HG03066 (cell line): ENCODE measurements around the gene TMCC3.

Experiments
- ATAC-seq: cut with Tn5 transposase; IDR thresholded peaks from one replicate; pipeline ENCODE4 v1.9.1; 2021; ENCODE audit warnings: low read depth; ENCODE audit not compliant: unreplicated experiment

The TMCC3 gene

DNA sequence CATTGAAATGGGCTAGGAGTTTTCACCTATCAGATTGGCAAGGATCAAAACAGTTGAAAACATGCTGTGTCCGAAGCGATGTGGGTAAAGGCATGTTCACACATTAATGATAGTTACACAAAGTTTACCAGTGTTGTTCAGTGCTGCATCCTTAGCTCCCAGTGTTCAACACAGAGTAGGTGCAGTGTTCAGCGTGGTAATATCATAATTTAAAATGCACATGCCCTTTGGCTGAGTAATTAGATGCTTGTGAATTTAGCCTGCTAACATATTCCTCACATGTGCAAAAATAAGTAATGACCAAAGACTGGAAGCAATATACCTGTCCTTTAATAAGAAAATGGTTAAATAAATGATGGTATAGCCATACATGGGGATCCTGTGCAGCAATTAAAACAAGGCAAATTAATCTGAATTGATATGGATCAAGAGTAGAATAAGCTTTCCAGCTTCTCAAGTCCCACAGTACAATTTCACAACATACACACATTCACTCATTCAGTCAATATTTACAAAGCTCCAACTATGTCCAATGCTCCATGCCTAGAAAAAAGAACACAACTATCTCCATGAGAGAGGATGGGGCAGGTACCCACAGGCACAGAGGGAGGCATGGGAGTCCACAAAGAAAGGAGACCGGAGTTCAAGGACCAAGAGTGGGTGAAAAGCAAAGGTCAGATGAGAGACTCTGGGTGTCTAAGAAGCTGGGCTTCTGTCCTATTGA is 12.8 kb downstream of the TMCC3 start:
- no peak for ATAC-seq

DNA sequence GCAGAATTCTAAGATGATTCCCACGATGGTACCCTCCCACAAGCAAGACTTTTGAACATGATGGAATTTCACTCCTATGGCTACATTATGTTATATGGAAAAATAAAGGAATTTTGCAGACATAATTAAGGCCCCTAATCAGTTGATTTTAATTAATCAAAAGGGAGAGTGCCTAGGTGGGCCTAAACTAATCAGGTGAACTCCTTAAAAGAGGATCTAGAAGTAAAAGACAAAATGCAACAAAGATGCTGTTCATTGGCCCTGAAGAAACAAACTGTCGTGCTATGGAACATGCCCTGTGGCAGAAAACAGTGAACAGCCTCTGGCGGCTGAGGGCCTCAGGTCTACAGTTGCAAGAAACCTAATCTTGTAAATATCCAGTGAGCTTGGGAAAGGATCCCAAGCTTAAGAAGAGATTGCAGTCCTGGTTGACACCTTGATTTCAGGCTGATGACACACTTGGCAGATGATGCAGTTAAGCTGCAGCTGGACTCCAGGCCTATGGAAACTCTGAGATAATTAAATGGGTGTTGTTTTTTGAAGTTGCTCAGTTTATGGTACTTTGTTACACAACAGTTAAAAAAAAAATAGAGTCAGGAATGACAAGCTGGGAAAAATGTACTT is 13.8 kb downstream of the TMCC3 start:
- ATAC-seq = no peak

GRCh38 chr12:94634717-94635116 is 15.6 kb downstream of the TMCC3 start:
- no peak for ATAC-seq

GRCh38 chr12:94633401-94633800 is 17.0 kb downstream of the TMCC3 start:
- no peak for ATAC-seq

- no peak for ATAC-seq
Measured at GRCh38 chr12:94631058-94631457, 19.3 kb downstream of the TMCC3 start.

DNA sequence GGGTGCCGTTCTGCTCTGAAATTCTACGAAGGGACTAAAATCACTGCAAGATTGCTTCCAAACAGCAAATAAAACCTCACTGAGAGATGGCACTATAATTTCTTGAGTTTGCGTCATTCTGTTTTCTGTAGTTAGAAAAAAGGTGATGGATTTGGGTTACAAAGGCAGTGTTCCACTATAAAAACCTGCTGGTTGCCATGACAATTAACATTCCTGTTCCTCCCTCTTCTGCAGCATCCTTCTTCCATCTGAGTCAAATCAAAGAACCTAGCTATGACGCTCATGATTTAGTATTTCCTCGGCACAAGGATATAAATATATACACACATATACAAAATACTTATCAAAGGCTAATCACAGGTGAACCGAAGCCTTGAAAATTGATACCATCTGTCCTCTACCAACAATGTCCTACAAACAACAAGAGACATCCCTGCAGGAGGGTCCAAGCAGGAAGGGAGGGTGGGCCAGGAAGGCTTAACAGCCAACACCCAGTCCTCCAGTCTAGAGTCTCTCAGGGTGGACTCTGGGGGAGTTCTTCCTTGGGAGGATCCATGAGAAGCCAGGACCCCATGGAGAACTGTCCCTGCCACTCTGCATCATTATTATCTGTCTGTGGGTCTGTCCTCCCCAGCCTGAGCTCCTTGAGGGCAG is 21.4 kb downstream of the TMCC3 start:
- ATAC-seq = no peak

DNA sequence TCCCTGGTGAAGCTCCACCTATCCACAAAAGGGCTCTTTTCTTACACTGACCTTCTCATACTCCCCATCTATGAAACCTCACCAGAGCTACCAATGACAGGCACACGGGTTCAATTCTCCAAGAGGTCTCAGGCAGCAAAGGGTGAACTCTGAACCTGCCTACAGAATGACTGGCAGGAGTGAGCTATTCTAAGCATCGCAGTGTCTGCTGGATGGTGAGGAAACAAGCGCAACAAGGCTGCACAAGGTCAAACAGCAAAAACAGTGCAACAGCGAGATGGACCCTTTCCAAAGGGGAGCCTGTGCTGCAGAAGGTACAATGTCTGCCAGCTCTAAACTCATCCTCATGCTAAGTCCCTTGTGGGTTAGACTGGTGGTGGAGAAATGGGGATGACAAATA is 22.0 kb downstream of the TMCC3 start:
- ATAC-seq = no peak

- no peak for ATAC-seq
Measured at GRCh38 chr12:94625531-94625930, 24.8 kb downstream of the TMCC3 start.

DNA sequence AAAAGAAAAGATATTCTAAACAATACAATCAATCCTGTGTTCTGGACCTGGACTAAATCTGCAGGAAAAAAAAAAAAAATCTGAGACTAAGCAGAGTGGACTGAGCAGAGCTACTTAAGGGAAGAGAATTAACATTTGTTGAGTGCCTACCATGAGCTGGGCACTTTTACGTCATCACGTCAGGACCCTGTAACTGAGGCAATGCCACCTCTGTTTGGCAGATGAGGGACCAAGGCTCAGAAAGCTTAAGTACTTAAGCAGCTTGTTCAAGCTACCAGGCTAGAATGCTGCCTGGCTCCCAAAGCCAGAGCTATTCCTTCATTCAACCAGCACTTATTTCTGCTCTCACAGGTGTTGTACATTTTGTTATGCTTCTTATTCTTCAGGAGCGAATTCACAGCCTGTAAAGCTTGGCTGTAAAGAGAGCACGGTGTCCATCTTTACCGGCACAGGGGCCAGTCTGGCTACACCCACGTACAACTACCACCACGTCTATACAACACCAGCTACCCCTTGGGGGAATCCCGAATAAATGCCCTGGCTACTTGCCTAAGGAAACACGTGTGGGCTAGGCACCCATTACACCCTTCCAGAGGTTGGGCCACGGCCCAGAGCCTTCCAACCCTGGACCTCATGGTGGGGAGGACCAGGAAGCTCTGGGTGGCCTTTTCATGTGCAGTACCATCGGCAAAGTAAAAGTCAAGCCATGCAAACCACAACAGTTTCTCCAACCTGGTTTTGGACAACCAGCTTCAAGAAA is 27.0 kb downstream of the TMCC3 start:
- ATAC-seq = no peak

GRCh38 chr12:94622475-94622874 is 27.9 kb downstream of the TMCC3 start:
- ATAC-seq = no peak

- ATAC-seq = peak; percentile 97
Measured at GRCh38 chr12:94621662-94622359, 28.5 kb downstream of the TMCC3 start.

DNA sequence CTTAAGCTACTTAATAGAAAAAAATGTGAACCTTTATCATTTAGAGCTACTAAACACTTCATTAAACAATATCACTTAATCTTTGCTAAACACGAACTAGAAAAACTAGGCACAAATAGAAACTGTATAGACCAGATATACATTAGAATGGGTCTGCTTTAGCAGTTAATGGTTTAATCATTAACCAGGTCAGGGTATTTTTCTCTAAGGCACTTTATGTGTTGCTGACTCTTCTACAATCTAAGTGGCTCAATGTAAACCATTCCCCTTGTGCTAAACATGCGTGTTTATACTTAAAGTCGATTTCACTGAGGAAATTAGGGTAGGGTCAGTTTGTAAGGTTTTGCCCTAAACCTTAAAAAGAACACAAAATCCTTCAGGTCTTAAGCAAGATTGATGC is 29.7 kb downstream of the TMCC3 start:
- ATAC-seq = no peak

DNA sequence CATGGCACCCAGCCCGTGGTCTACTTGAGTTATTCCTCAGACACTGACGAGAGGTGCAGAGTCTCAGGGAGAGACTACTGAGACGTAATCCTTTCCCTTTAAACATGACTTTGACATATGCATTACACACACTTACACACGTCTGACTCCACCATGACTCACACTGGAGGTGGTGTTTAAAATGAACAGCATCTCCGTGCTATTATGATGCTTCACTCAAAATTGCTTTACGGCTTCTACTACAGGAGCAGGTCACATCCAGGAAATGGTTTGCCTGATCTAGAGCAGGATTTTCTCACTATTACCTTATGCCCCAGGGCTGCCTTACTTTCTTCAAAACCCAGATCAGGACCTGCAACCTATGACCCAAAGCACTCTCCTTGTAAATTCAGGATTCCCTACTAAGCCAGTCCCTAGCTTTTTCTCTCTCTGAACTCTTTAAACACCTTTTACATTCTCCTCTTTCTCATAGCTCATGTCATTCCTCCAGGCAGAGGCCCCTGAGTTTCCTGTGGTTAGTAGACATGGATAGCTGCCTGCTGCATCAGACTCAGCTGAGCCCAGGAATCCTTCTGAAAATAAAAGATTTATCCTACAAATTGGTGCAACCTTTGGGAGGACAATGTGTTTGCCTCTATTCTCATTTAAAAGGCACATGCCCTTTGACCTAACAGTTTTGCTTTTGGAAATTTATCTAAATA is 31.2 kb downstream of the TMCC3 start:
- no peak for ATAC-seq

GRCh38 chr12:94617101-94617500 is 33.3 kb downstream of the TMCC3 start:
- no peak for ATAC-seq

DNA sequence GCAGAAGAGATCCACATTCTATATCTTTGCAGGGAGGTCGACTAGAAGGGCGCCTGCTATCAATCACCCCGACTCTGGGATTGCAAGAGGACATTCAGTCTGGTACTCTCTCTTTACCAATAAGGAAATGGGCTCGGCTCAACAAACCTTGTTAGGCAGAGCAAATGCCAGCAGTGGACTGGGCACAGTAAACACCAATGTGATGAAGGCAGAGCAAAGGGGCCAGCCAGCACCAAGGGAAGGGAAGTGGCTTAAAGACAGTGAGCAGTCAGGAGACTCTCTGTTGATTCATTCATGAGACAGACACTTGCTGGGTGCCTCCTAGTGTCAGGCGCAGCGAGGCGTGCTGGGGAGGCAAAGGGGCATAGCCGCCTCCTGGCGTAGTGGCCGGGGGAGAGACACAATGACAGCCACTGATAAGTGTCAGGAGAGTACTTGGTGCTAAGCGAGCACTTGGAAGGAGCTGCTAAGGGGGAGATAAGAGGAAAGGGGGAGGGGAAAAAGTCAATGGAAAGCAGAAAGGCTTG is 34.1 kb downstream of the TMCC3 start:
- no peak for ATAC-seq

- ATAC-seq = no peak
Measured at GRCh38 chr12:94615260-94616181, 34.8 kb downstream of the TMCC3 start.

GRCh38 chr12:94614288-94614721 is 36.1 kb downstream of the TMCC3 start:
- ATAC-seq = no peak

DNA sequence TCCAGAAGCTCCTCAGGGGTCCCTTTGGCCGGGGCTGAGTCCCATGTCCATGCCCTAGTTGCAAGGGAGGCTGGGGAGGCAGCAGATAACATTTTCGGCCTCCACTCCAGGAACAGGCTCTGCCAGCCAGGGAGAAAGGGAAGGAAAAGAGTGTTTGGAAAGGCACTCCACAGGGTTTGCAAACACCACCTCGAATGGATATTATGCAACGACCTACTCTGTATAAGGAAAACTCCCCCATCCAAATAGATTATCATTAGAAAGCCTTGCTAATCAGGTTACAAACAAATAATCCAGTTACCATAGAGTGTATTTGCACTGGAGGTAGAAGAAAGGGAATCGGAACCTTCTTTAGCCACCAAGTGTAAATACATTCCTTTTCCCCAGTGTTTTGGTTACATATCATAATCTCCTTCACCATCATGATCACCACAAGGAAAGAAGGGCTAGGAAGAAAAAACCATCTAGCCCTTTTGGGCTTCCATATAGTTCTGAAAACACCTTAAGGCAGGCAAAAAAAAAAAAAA is 40.4 kb downstream of the TMCC3 start:
- ATAC-seq = no peak
